WTC11 (cell line): ENCODE results near the gene UAP1L1.

Experiments
- CTCF ChIP-seq: fragments of 200-600 bp; IDR thresholded peaks from 2 replicates; pipeline ENCODE4 v1.8.0; 2022; ENCODE audit warnings: antibody characterized with exemption
- FOXJ3 ChIP-seq: sonication (generic); formaldehyde crosslinking; IDR thresholded peaks from 2 replicates; pipeline ENCODE4 v1.9.0; 2021; ENCODE audit warnings: missing genetic modification reagents, mild to moderate bottlenecking, borderline replicate concordance
- TF ChIP-seq, protein P1 (sequence below): sonication (generic); formaldehyde crosslinking; IDR thresholded peaks from 2 replicates; pipeline ENCODE4 v1.8.0; 2022; ENCODE audit warnings: mild to moderate bottlenecking, missing genetic modification reagents

DNA sequence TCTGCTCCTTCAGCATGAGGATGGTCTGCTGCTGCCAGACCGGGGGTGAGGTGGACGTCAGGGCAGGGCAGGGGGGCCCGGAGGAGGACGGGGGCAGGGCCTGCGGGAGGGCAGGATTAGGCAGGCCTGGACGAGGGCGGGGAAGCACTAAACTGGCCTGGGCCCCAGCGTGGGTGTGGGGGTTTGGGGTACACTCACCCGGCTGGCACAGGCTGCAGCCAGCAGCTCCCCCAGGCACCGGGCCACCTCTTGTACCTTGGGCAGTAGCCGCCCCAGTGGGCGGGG is 12.5 kb upstream of the UAP1L1 start:
- TF ChIP-seq CTCF (no peak), FOXJ3 (CRISPR knock-in tag) (no peak)
- TF ChIP-seq, protein P1, sequence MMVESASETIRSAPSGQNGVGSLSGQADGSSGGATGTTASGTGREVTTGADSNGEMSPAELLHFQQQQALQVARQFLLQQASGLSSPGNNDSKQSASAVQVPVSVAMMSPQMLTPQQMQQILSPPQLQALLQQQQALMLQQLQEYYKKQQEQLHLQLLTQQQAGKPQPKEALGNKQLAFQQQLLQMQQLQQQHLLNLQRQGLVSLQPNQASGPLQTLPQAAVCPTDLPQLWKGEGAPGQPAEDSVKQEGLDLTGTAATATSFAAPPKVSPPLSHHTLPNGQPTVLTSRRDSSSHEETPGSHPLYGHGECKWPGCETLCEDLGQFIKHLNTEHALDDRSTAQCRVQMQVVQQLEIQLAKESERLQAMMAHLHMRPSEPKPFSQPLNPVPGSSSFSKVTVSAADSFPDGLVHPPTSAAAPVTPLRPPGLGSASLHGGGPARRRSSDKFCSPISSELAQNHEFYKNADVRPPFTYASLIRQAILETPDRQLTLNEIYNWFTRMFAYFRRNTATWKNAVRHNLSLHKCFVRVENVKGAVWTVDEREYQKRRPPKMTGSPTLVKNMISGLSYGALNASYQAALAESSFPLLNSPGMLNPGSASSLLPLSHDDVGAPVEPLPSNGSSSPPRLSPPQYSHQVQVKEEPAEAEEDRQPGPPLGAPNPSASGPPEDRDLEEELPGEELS (CRISPR knock-in tag) = no peak
